HepG2 (cell line): ENCODE results near the gene TMTC1. TPM values are rescaled to one million over a fixed set of nuclear protein-coding genes. Genes with fewer than 3 reads are reported as not detected.

Experiments used
- ATAC-seq: fragments of 200-7000 bp; cut with Tn5 transposase; 3 replicates; pipeline ENCODE4 v1.9.1; 2020; ENCODE audit warnings: mild to moderate bottlenecking, moderate library complexity
- BruUV-seq: library from RNA; stranded (reverse); fragments of 400-500 nt; replicated peaks from 2 replicates; lab custom pipeline; 2021; lab: Mats Ljungman, UMichigan
- CTCF ChIA-PET: fragments of 300-600 bp; formaldehyde crosslinking; extraction: SDS; loops from one replicate; lab custom pipeline; 2021; ENCODE audit warnings: low total read pairs, inconsistent platforms, low intra/inter-chr PET ratio; lab: Yijun Ruan, JAX
- POLR2A ChIA-PET: fragments of 350-600 bp; sonication (Branson Sonifier 250); formaldehyde crosslinking; loops from one replicate; lab custom pipeline; 2020; ENCODE audit warnings: antibody characterized with exemption, inconsistent platforms; lab: Yijun Ruan, JAX
- DNase-seq: peaks from one replicate; pipeline ENCODE4 v3.0.0-alpha.2; 2015; ENCODE audit warnings: low spot score
- FAIRE-seq: peaks from 3 replicates; lab custom pipeline; 2011; peaks lifted over from hg19 to GRCh38; lab: Jason Lieb, UNC
- H2AFZ ChIP-seq: one replicate; pipeline ENCODE4 v1.6.1; 2011; ENCODE audit warnings: low read length, inconsistent platforms
- H3K27ac ChIP-seq: fragments of 300-600 bp; 3 replicates; pipeline ENCODE4 v1.8.0; 2011; ENCODE audit warnings: mixed run types, mild to moderate bottlenecking, mixed read lengths, low read length, inconsistent platforms; ENCODE audit not compliant: insufficient read depth; ENCODE audit errors: extremely low read length
- H3K27me3 ChIP-seq, 2 experiments: fragments of 200-600 bp in 1 of 2; 2 replicates in 1 of 2; 3 replicates in 1 of 2; pipeline versions ENCODE4 v1.6.0 to v1.8.0; 2011; ENCODE audit warnings: low read length in 2 of 2, mild to moderate bottlenecking in 2 of 2, moderate library complexity in 2 of 2, inconsistent platforms in 1 of 2; ENCODE audit not compliant: insufficient read depth in 2 of 2, control insufficient read depth in 1 of 2
- H3K36me3 ChIP-seq, 2 experiments: fragments of 200-600 bp in 1 of 2; replicated peaks in 1 of 2; 2 replicates in 1 of 2; 3 replicates in 1 of 2; pipeline versions ENCODE4 v1.5.1 to v1.8.0; 2011; ENCODE audit warnings: low read length in 2 of 2, inconsistent platforms in 1 of 2; ENCODE audit not compliant: insufficient read depth in 2 of 2, control insufficient read depth in 1 of 2
- H3K4me1 ChIP-seq: 2 replicates; pipeline ENCODE4 v1.5.1; 2012; ENCODE audit warnings: low read length, inconsistent platforms; ENCODE audit not compliant: insufficient read depth
- H3K4me2 ChIP-seq: 2 replicates; pipeline ENCODE4 v1.6.0; 2011; ENCODE audit warnings: low read depth, low read length, inconsistent platforms
- H3K4me3 ChIP-seq, 3 experiments: fragments of 200-600 bp in 1 of 3; sonication (generic), shearing (Covaris generic) in 1 of 3; replicated peaks in 1 of 3; 2 replicates each; pipeline ENCODE4 v1.5.1; 2011 to 2016; ENCODE audit warnings: low read length in 3 of 3, inconsistent platforms in 2 of 3, low read depth in 2 of 3, mild to moderate bottlenecking in 2 of 3, control low read depth in 1 of 3, mixed read lengths in 1 of 3; ENCODE audit not compliant: insufficient read depth in 1 of 3
- H3K79me2 ChIP-seq: one replicate; pipeline ENCODE4 v1.6.1; 2011; ENCODE audit warnings: low read length, inconsistent platforms; ENCODE audit not compliant: insufficient read depth
- H3K9ac ChIP-seq: 2 replicates; pipeline ENCODE4 v1.6.0; 2011; ENCODE audit warnings: mild to moderate bottlenecking, low read depth, low read length, inconsistent platforms; ENCODE audit not compliant: insufficient read depth
- H3K9me3 ChIP-seq: 2 replicates; pipeline ENCODE4 v1.5.1; 2012; ENCODE audit warnings: mild to moderate bottlenecking, low read length
- H4K20me1 ChIP-seq: 2 replicates; pipeline ENCODE4 v1.6.0; 2011; ENCODE audit warnings: inconsistent platforms, mild to moderate bottlenecking, low read length, moderate library complexity; ENCODE audit not compliant: insufficient read depth
- HOXA7 ChIP-seq: sonication (generic); formaldehyde crosslinking; IDR thresholded peaks from 2 replicates; pipeline ENCODE4 v1.8.1; 2022; ENCODE audit warnings: mild to moderate bottlenecking, missing genetic modification reagents, moderate library complexity
- ISX ChIP-seq: sonication (generic); formaldehyde crosslinking; conservative IDR thresholded peaks from 2 replicates; pipeline ENCODE4 v1.5.0; 2020; ENCODE audit warnings: missing genetic modification reagents
- POLR2AphosphoS5 ChIP-seq: IDR thresholded peaks from 2 replicates; pipeline ENCODE4 v1.6.1; 2012; ENCODE audit warnings: low read depth, low read length
- SMAD1 ChIP-seq: sonication (generic); formaldehyde crosslinking; IDR thresholded peaks from 2 replicates; pipeline ENCODE4 v1.4.0; 2020; ENCODE audit warnings: missing genetic modification reagents, low read depth, mild to moderate bottlenecking, borderline replicate concordance
- SMAD3 ChIP-seq: sonication (generic); formaldehyde crosslinking; IDR thresholded peaks from 2 replicates; pipeline ENCODE4 v1.4.0; 2020; ENCODE audit warnings: missing genetic modification reagents
- ZNF431 ChIP-seq: sonication (generic); formaldehyde crosslinking; IDR thresholded peaks from 2 replicates; pipeline ENCODE4 v1.9.0; 2022; ENCODE audit warnings: missing genetic modification reagents, low read depth, mild to moderate bottlenecking, borderline replicate concordance
- ZNF670 ChIP-seq: sonication (generic); formaldehyde crosslinking; IDR thresholded peaks from 2 replicates; pipeline ENCODE4 v1.8.0; 2022; ENCODE audit warnings: mild to moderate bottlenecking, missing genetic modification reagents, borderline replicate concordance
- ZSCAN5A ChIP-seq: sonication (generic); formaldehyde crosslinking; IDR thresholded peaks from 2 replicates; pipeline ENCODE4 v1.8.0; 2022; ENCODE audit warnings: mild to moderate bottlenecking, missing genetic modification reagents, borderline replicate concordance
- WGBS: methylation state at CpG from one replicate; pipeline ENCODE4 v1.1.6; 2017; ENCODE audit warnings: low lambda C conversion rate; 5-methylcytosine and 5-hydroxymethylcytosine counted together
- in situ Hi-C: cut with HindIII; loops from 2 replicates; pipeline ENCODE4 v1.10.0; 2017; ENCODE audit warnings: low pct_unique_long_range_greater_than_20kb; ENCODE audit not compliant: extremely low pct_ligation_motif_present
- intact Hi-C: fragments of 100-400 bp; cut with micrococcal nuclease; formaldehyde crosslinking; loops from one replicate; pipeline ENCODE4 v1.10.0; 2022; ENCODE audit not compliant: unreplicated experiment
- polyA plus RNA-seq, 8 experiments: library from polyadenylated mRNA; depleted of rRNA in 3 of 8; stranded (reverse) in 7 of 8; unstranded in 1 of 8; fragments of >200 nt; fragmentation: Illumina TruSeq in 4 of 8; extraction: Trizol in 4 of 8; gene quantifications; 2 replicates each; pipeline versions ENCODE4 v1.2.1 to v1.2.3, GENCODE V29; 2011 to 2016; ENCODE audit warnings: low read depth in 4 of 8, missing spikeins in 1 of 8, mixed read lengths in 1 of 8; ENCODE audit not compliant: insufficient read depth in 1 of 8
- total RNA-seq, 5 experiments: library from RNA; depleted of rRNA; stranded (reverse); fragments of >200 nt; fragmentation: Illumina TruSeq; extraction: Trizol; gene quantifications; 2 replicates each; pipeline ENCODE4 v1.2.3, GENCODE V29; 2016; ENCODE audit warnings: low read depth in 1 of 5
- TF ChIP-seq, protein P1 (sequence below): sonication (generic); formaldehyde crosslinking; IDR thresholded peaks from 2 replicates; pipeline ENCODE4 v1.4.0; 2020; ENCODE audit warnings: mild to moderate bottlenecking, missing genetic modification reagents, borderline replicate concordance
- TF ChIP-seq, protein P2 (sequence below): sonication (generic); formaldehyde crosslinking; IDR thresholded peaks from 2 replicates; pipeline ENCODE4 v1.4.0; 2020; ENCODE audit warnings: missing genetic modification reagents
- TF ChIP-seq, protein P3 (sequence below): sonication (generic); formaldehyde crosslinking; IDR thresholded peaks from 2 replicates; pipeline ENCODE4 v1.5.1; 2020; ENCODE audit warnings: mild to moderate bottlenecking, missing genetic modification reagents

Gene TMTC1
- total and polyA plus RNA-seq, 2 of the 13 experiments (the other 11 are each of a cell fraction or from before 2014, with no cell fraction given), result 0.69 to 1.8 TPM

- no peaks in the 10 kb centered on the region for H3K9me3 ChIP-seq
- H2AFZ ChIP-seq, result no peak overlapping the region
- FAIRE-seq (no peak), DNase-seq (no peak), ATAC-seq (no peak)
- TF ChIP-seq, protein P1, sequence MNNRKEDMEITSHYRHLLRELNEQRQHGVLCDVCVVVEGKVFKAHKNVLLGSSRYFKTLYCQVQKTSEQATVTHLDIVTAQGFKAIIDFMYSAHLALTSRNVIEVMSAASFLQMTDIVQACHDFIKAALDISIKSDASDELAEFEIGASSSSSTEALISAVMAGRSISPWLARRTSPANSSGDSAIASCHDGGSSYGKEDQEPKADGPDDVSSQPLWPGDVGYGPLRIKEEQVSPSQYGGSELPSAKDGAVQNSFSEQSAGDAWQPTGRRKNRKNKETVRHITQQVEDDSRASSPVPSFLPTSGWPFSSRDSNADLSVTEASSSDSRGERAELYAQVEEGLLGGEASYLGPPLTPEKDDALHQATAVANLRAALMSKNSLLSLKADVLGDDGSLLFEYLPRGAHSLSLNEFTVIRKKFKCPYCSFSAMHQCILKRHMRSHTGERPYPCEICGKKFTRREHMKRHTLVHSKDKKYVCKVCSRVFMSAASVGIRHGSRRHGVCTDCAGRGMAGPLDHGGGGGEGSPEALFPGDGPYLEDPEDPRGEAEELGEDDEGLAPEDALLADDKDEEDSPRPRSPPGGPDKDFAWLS (CRISPR knock-in tag), result no peak
- no peak for TF ChIP-seq SMAD1 (CRISPR knock-in tag)
- TF ChIP-seq, protein P2, sequence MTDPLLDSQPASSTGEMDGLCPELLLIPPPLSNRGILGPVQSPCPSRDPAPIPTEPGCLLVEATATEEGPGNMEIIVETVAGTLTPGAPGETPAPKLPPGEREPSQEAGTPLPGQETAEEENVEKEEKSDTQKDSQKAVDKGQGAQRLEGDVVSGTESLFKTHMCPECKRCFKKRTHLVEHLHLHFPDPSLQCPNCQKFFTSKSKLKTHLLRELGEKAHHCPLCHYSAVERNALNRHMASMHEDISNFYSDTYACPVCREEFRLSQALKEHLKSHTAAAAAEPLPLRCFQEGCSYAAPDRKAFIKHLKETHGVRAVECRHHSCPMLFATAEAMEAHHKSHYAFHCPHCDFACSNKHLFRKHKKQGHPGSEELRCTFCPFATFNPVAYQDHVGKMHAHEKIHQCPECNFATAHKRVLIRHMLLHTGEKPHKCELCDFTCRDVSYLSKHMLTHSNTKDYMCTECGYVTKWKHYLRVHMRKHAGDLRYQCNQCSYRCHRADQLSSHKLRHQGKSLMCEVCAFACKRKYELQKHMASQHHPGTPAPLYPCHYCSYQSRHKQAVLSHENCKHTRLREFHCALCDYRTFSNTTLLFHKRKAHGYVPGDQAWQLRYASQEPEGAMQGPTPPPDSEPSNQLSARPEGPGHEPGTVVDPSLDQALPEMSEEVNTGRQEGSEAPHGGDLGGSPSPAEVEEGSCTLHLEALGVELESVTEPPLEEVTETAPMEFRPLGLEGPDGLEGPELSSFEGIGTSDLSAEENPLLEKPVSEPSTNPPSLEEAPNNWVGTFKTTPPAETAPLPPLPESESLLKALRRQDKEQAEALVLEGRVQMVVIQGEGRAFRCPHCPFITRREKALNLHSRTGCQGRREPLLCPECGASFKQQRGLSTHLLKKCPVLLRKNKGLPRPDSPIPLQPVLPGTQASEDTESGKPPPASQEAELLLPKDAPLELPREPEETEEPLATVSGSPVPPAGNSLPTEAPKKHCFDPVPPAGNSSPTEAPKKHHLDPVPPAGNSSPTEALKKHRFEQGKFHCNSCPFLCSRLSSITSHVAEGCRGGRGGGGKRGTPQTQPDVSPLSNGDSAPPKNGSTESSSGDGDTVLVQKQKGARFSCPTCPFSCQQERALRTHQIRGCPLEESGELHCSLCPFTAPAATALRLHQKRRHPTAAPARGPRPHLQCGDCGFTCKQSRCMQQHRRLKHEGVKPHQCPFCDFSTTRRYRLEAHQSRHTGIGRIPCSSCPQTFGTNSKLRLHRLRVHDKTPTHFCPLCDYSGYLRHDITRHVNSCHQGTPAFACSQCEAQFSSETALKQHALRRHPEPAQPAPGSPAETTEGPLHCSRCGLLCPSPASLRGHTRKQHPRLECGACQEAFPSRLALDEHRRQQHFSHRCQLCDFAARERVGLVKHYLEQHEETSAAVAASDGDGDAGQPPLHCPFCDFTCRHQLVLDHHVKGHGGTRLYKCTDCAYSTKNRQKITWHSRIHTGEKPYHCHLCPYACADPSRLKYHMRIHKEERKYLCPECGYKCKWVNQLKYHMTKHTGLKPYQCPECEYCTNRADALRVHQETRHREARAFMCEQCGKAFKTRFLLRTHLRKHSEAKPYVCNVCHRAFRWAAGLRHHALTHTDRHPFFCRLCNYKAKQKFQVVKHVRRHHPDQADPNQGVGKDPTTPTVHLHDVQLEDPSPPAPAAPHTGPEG (CRISPR knock-in tag), result no peak
- no peak for TF ChIP-seq ISX (CRISPR knock-in tag)
- TF ChIP-seq HOXA7 (CRISPR knock-in tag), result no peak
- TF ChIP-seq SMAD3 (CRISPR knock-in tag), result no peak
- no peak for TF ChIP-seq ZNF431 (CRISPR knock-in tag)
- no peak for TF ChIP-seq ZNF670 (CRISPR knock-in tag)
- TF ChIP-seq, protein P3, sequence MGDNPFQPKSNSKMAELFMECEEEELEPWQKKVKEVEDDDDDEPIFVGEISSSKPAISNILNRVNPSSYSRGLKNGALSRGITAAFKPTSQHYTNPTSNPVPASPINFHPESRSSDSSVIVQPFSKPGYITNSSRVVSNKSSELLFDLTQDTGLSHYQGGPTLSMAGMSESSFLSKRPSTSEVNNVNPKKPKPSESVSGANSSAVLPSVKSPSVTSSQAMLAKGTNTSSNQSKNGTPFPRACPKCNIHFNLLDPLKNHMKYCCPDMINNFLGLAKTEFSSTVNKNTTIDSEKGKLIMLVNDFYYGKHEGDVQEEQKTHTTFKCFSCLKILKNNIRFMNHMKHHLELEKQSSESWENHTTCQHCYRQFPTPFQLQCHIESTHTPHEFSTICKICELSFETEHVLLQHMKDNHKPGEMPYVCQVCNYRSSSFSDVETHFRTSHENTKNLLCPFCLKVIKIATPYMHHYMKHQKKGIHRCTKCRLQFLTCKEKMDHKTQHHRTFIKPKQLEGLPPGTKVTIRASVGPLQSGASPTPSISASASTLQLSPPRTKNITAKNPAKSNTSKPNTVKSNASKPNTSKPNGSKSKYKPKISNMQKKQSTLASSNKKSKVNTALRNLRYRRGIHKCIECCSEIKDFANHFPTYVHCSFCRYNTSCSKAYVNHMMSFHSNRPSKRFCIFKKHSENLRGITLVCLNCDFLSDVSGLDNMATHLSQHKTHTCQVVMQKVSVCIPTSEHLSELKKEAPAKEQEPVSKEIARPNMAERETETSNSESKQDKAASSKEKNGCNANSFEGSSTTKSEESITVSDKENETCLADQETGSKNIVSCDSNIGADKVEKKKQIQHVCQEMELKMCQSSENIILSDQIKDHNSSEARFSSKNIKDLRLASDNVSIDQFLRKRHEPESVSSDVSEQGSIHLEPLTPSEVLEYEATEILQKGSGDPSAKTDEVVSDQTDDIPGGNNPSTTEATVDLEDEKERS, result no peak
- TF ChIP-seq POLR2AphosphoS5, result no peak
- no peak for TF ChIP-seq ZSCAN5A (CRISPR knock-in tag)
- CTCF ChIA-PET, result no interaction called here
- H3K27ac ChIP-seq, result no peak overlapping the region
- H3K4me1 ChIP-seq, result no peaks in the 10 kb centered on the region
- no peak overlapping the region for H3K9ac ChIP-seq
- H3K27me3 ChIP-seq, result no peaks in the 10 kb centered on the region
- in situ Hi-C loops (no loop called here), intact Hi-C loops (no loop called here)
- WGBS, result 7% methylated on average over 5 of the region's 5 CpGs
- POLR2A ChIA-PET, result no interaction called here
- no peaks in the 10 kb centered on the region for H3K79me2 ChIP-seq
- no peak overlapping the region for H3K4me3 ChIP-seq
- H3K4me2 ChIP-seq, result no peak overlapping the region
- H4K20me1 ChIP-seq, result no peaks in the 10 kb centered on the region
- H3K36me3 ChIP-seq, result no peaks in the 10 kb centered on the region
- BruUV-seq, result no TSS peak
Observed at GRCh38 chr12:29730481-29730880, 53.3 kb downstream of the TMTC1 start.
